ENCODE measurements around the gene DLGAP3. TPM values are rescaled to one million over a fixed set of nuclear protein-coding genes. Genes with fewer than 3 reads are reported as not detected.

DLGAP3 gene
- total RNA-seq, 1 experiment from 2014 or later: not detected

DNA sequence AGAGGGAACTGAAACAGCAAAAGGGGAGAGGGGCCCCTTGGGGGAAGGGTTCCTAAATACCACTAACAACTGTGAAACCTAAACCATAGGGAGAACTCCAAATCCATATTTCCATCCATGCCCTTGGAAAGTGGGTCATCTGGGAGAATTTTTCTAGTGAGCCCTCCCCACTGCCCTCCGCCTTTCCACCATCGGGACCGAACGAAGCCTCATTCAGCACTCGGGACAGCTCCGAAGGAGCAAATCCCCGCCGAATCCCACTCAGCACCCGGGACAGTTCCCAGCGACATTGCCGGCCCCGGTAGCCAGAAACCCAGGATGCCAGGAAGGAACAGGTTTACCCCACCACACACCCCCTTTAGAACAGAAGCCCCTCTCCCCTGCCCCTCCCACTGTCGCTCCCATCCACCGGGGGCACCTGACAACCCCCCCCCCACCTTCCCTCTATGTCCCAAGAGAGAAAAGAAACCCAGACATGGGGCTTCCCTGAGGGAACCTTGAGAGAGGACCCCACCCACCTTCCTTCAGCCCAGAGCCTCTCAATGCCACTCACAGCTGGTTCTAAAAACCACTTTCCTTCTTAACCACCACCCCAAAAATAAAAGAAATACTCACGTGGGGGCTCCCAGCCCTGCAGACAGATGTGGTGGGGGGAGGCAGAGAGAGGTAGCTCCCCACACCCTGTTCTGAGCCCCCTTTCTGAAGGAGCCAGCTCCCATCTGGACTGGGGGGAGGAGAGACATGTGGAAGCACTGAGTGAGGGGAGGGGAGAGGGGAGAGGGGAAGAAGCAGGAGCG is 4.5 kb downstream of the DLGAP3 start:
- no peaks in the 10 kb centered on the region for H3K4me1 ChIP-seq (ENCODE audit: insufficient read depth, low read length, poor library complexity, severe bottlenecking)
- TF ChIP-seq EZH2 (IDR thresholded peaks at IDR 0.05; ENCODE audit: borderline replicate concordance, low read depth, low read length, poor library complexity, severe bottlenecking): no peak
- TF ChIP-seq, protein P1, sequence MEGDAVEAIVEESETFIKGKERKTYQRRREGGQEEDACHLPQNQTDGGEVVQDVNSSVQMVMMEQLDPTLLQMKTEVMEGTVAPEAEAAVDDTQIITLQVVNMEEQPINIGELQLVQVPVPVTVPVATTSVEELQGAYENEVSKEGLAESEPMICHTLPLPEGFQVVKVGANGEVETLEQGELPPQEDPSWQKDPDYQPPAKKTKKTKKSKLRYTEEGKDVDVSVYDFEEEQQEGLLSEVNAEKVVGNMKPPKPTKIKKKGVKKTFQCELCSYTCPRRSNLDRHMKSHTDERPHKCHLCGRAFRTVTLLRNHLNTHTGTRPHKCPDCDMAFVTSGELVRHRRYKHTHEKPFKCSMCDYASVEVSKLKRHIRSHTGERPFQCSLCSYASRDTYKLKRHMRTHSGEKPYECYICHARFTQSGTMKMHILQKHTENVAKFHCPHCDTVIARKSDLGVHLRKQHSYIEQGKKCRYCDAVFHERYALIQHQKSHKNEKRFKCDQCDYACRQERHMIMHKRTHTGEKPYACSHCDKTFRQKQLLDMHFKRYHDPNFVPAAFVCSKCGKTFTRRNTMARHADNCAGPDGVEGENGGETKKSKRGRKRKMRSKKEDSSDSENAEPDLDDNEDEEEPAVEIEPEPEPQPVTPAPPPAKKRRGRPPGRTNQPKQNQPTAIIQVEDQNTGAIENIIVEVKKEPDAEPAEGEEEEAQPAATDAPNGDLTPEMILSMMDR (conservative IDR thresholded peaks at IDR 0.05; ENCODE audit: low read depth, low read length): no peak
- no peaks in the 10 kb centered on the region for H3K36me3 ChIP-seq (ENCODE audit: insufficient read depth, low read length, poor library complexity, severe bottlenecking)
- H3K27ac ChIP-seq (ENCODE audit: low read depth, low read length, poor library complexity, severe bottlenecking): no peak overlapping the region
- no peaks in the 10 kb centered on the region for H3K9me3 ChIP-seq (ENCODE audit: low read depth, low read length, poor library complexity, severe bottlenecking)
- BruUV-seq (replicated peaks): no TSS peak
- H3K27me3 ChIP-seq (replicated peaks; ENCODE audit: insufficient read depth, low read depth, low read length, poor library complexity): peaks cover 87% of the 10 kb centered on the region
- intact Hi-C loops (cut with micrococcal nuclease; ENCODE audit: unreplicated experiment): no loop called here
- DNase-seq (ENCODE audit: low spot score): peak; percentile 72
- H3K4me3 ChIP-seq (ENCODE audit: low read depth, low read length, poor library complexity, severe bottlenecking): no peak overlapping the region
- CTCF ChIA-PET: no interaction called here
- POLR2A ChIA-PET (ENCODE audit: low non-redundant PET): interaction anchor here (0.6 kb wide), 1 partner anchor 97 kb away, joined by 5 read pairs; no protein-coding TSS in a partner anchor

DNA sequence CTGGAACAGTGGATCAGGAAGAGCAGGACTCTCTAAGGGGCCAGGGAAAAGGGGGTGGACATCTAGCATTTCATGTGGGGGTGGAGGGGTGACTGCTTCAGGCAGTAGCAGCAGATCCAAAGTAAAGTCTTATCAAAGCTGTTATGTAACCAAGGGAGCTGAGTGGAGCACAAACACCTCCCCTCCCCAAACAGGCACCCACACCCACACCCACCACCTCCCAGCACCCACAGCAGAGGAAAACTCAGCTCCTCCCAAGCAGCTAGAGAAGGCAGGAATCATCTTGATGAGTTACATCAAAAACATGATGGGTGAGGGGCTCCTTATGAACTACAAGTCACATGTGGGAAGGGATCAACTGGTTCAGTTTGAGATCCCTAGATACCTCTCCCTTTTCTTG is 6.0 kb downstream of the DLGAP3 start:
- TF ChIP-seq, protein P1 (conservative IDR thresholded peaks at IDR 0.05; ENCODE audit: low read depth, low read length): no peak
- TF ChIP-seq EZH2 (IDR thresholded peaks at IDR 0.05; ENCODE audit: borderline replicate concordance, low read depth, low read length, poor library complexity, severe bottlenecking): no peak
- Histone ChIP-seq H3K4me1 (ENCODE audit: insufficient read depth, low read length, poor library complexity, severe bottlenecking) (no peaks in the 10 kb centered on the region), H3K27ac (ENCODE audit: low read depth, low read length, poor library complexity, severe bottlenecking) (no peak overlapping the region), H3K36me3 (ENCODE audit: insufficient read depth, low read length, poor library complexity, severe bottlenecking) (no peaks in the 10 kb centered on the region), H3K9me3 (ENCODE audit: low read depth, low read length, poor library complexity, severe bottlenecking) (no peaks in the 10 kb centered on the region), H3K4me3 (ENCODE audit: low read depth, low read length, poor library complexity, severe bottlenecking) (no peak overlapping the region), H3K27me3 (replicated peaks; ENCODE audit: insufficient read depth, low read depth, low read length, poor library complexity) (peaks cover 79% of the 10 kb centered on the region)
- DNase-seq (ENCODE audit: low spot score): no peak
- no TSS peak for BruUV-seq (replicated peaks)
- intact Hi-C loops (cut with micrococcal nuclease; ENCODE audit: unreplicated experiment): no loop called here
- CTCF ChIA-PET: no interaction called here
- POLR2A ChIA-PET (ENCODE audit: low non-redundant PET): no interaction called here

DNA sequence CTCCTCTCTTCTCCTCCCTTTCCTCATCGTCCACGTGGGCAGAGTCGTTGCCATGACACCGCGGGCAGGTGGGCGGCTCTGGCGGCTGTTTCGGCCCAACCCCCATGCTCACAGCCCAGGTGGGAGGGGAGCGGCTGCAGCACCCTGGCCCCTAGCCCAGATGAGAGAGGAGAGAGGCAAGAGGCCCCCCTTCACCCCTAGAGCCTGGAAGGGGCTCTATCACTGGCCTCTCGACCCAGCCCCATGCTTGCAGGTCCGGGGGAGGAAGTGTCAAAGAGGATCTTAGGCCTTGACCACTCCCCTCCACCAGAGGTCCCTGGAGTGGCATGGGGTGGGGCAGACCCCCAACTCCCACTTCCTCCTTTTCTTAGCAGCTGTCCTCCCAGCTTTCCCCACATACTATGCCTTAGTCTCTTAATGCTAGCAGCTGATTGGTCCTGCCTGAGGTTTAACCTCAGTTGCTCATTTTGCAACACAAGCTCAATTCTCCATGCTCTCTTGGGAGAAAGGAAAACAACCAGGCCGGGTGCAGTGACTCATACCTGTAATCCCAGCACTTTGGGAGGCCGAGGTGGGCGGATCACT is 10.4 kb downstream of the DLGAP3 start:
- ChIA-PET CTCF (no interaction called here), POLR2A (ENCODE audit: low non-redundant PET) (no interaction called here)
- DNase-seq (ENCODE audit: low spot score): no peak

More for the DNA sequence above, 10.4 kb downstream of the DLGAP3 start:
- H3K36me3 ChIP-seq (ENCODE audit: insufficient read depth, low read length, poor library complexity, severe bottlenecking): no peaks in the 10 kb centered on the region
- H3K9me3 ChIP-seq (ENCODE audit: low read depth, low read length, poor library complexity, severe bottlenecking): no peaks in the 10 kb centered on the region
- no TSS peak for BruUV-seq (replicated peaks)
- no peak overlapping the region for H3K4me3 ChIP-seq (ENCODE audit: low read depth, low read length, poor library complexity, severe bottlenecking)
- intact Hi-C loops (cut with micrococcal nuclease; ENCODE audit: unreplicated experiment): no loop called here
- H3K27ac ChIP-seq (ENCODE audit: low read depth, low read length, poor library complexity, severe bottlenecking): no peak overlapping the region
- H3K27me3 ChIP-seq (replicated peaks; ENCODE audit: insufficient read depth, low read depth, low read length, poor library complexity): peaks cover 36% of the 10 kb centered on the region
- TF ChIP-seq, protein P1 (conservative IDR thresholded peaks at IDR 0.05; ENCODE audit: low read depth, low read length): no peak
- no peak for TF ChIP-seq EZH2 (IDR thresholded peaks at IDR 0.05; ENCODE audit: borderline replicate concordance, low read depth, low read length, poor library complexity, severe bottlenecking)
- no peaks in the 10 kb centered on the region for H3K4me1 ChIP-seq (ENCODE audit: insufficient read depth, low read length, poor library complexity, severe bottlenecking)
